ENCODE data around the gene OR10R2. TPM values are rescaled to one million over a fixed set of nuclear protein-coding genes. Genes with fewer than 3 reads are reported as not detected.
"Not testable (repeated sequence)": the region's sequence is repeated elsewhere in the genome, so short reads cannot be mapped to it uniquely, and the experiment has no call there.

Gene OR10R2
- not detected in 2 replicates for total RNA-seq (2014; rRNA removed; shearing (Covaris generic))

- DNase-seq (ENCODE audit: low read depth): no peak
These were observed at the start of gene OR10R2 for GRCh38 chr1:158471920-158472319. TSS of gene OR10R2 (plus strand) at chr1:158472220. CDS start at chr1:158472326, 106 bp downstream.

GRCh38 chr1:158425027-158425426 lies 47.0 kb upstream of the OR10R2 start:
- DNase-seq (ENCODE audit: low read depth): no peak

- DNase-seq (ENCODE audit: low read depth): no peak
These were observed 45.9 kb upstream of the OR10R2 start, which contains the start of gene OR10K2 for GRCh38 chr1:158426137-158426536. TSS of gene OR10K2 (minus strand) at chr1:158426237. CDS start at chr1:158420866, 5,371 bp downstream.

GRCh38 chr1:158430163-158430562 lies 41.9 kb upstream of the OR10R2 start:
- not testable (repeated sequence) for DNase-seq (ENCODE audit: low read depth)

- DNase-seq (ENCODE audit: low read depth): no peak
These were observed 37.3 kb upstream of the OR10R2 start for GRCh38 chr1:158434741-158435140.

GRCh38 chr1:158445376-158445775 lies 26.6 kb upstream of the OR10R2 start:
- no peak for DNase-seq (ENCODE audit: low read depth)

- DNase-seq (ENCODE audit: low read depth): no peak
These were observed 17.5 kb upstream of the OR10R2 start for GRCh38 chr1:158454537-158454936.

GRCh38 chr1:158457246-158457645 lies 14.8 kb upstream of the OR10R2 start:
- DNase-seq (ENCODE audit: low read depth): no peak

- DNase-seq (ENCODE audit: low read depth): no peak
These were observed 13.8 kb upstream of the OR10R2 start for GRCh38 chr1:158458263-158458662.

- no peak for DNase-seq (ENCODE audit: low read depth)
These were observed 10.5 kb upstream of the OR10R2 start, which contains the start of gene OR10K1 for GRCh38 chr1:158461534-158461933. TSS of gene OR10K1 (plus strand) at chr1:158461834. CDS start at chr1:158465562, 3,728 bp downstream.

GRCh38 chr1:158485455-158485854 lies 13.4 kb downstream of the OR10R2 start:
- peak; percentile 3 for DNase-seq (ENCODE audit: low read depth)

- no peak for DNase-seq (ENCODE audit: low read depth)
These were observed 19.3 kb downstream of the OR10R2 start for GRCh38 chr1:158491316-158491715.

- DNase-seq (ENCODE audit: low read depth): no peak
These were observed 21.0 kb downstream of the OR10R2 start for GRCh38 chr1:158493054-158493453.

GRCh38 chr1:158494796-158495195 lies 22.8 kb downstream of the OR10R2 start:
- no peak for DNase-seq (ENCODE audit: low read depth)

- DNase-seq (ENCODE audit: low read depth): peak; percentile 19
These were observed 24.4 kb downstream of the OR10R2 start for GRCh38 chr1:158496374-158496773.

- peak; percentile 42 for DNase-seq (ENCODE audit: low read depth)
These were observed 34.5 kb downstream of the OR10R2 start for GRCh38 chr1:158506369-158506987.

- no peak for DNase-seq (ENCODE audit: low read depth)
These were observed 35.5 kb downstream of the OR10R2 start for GRCh38 chr1:158507511-158507910.

GRCh38 chr1:158509471-158510156 lies 37.6 kb downstream of the OR10R2 start:
- DNase-seq (ENCODE audit: low read depth): peak; percentile 20

GRCh38 chr1:158516966-158517365 lies 44.9 kb downstream of the OR10R2 start:
- no peak for DNase-seq (ENCODE audit: low read depth)

GRCh38 chr1:158520021-158520420 lies 48.0 kb downstream of the OR10R2 start:
- no peak for DNase-seq (ENCODE audit: low read depth)

- DNase-seq (ENCODE audit: low read depth): no peak
These were observed 49.1 kb downstream of the OR10R2 start for GRCh38 chr1:158520955-158521665.

- DNase-seq (ENCODE audit: low read depth): no peak
These were observed 49.6 kb downstream of the OR10R2 start for GRCh38 chr1:158521666-158522058.
